ENCODE measurements around the gene PHKB. TPM values are rescaled to one million over a fixed set of nuclear protein-coding genes. Genes with fewer than 3 reads are reported as not detected.

Gene PHKB
- total RNA-seq, 1 experiment from 2014 or later: 38.8 TPM

GRCh38 chr16:47643323-47644000 is 182.3 kb downstream of the PHKB start:
- no peak overlapping the region for H3K4me2 ChIP-seq (ENCODE audit: insufficient read depth, insufficient read length, low read length)
- H4K5ac ChIP-seq (ENCODE audit: insufficient read length, low read depth, low read length): no peak overlapping the region
- no peak overlapping the region for H3K23ac ChIP-seq (ENCODE audit: insufficient read length, low read depth, low read length)
- Mint-ChIP-seq H3K36me3 (ENCODE audit: insufficient read depth in 1 of 3, low read depth in 3 of 3) (peaks cover 0 to 2% (median 2%) of the 10 kb centered on the region in 3 experiments; a peak in 3 of 7 replicates), H3K27ac (no peak overlapping the region; a peak in 2 of 7 replicates), H3K27me3 (ENCODE audit: low read depth) (no peaks in the 10 kb centered on the region), H3K4me1 (peaks cover 7 to 9% of the 10 kb centered on the region in 2 experiments), H3K4me3 (no peak overlapping the region), H3K9me3 (no peaks in the 10 kb centered on the region)
- no peak overlapping the region for H2BK12ac ChIP-seq (ENCODE audit: insufficient read length, low read depth, low read length)
- H3K79me2 ChIP-seq (ENCODE audit: insufficient read depth, low read length): no peaks in the 10 kb centered on the region
- H2AK5ac ChIP-seq (ENCODE audit: insufficient read length, low read length): no peak overlapping the region
- no peaks in the 10 kb centered on the region for H3K27me3 ChIP-seq (ENCODE audit: insufficient read depth, low read length)
- H3K4me1 ChIP-seq (ENCODE audit: insufficient read depth, low read length): no peaks in the 10 kb centered on the region
- no peak overlapping the region for H2AFZ ChIP-seq (ENCODE audit: low read length)
- no peak for TF ChIP-seq CTCF (conservative IDR thresholded peaks at IDR 0.05)
- H4K20me1 ChIP-seq (ENCODE audit: control insufficient read depth, insufficient read depth, insufficient read length): no peaks in the 10 kb centered on the region
- H2BK5ac ChIP-seq (ENCODE audit: insufficient read length, low read length): no peak overlapping the region
- H2BK15ac ChIP-seq (ENCODE audit: low read depth, low read length): no peak overlapping the region
- no peaks in the 10 kb centered on the region for H3K9me3 ChIP-seq (ENCODE audit: control insufficient read depth, low read depth, low read length)
- no peak overlapping the region for H2BK20ac ChIP-seq (ENCODE audit: low read depth, low read length, poor library complexity, severe bottlenecking)
- no CpG with 5 or more reads among the region's 4 CpGs for WGBS (ENCODE audit: extremely low coverage, insufficient read length, low lambda C conversion rate)
- H3T11ph ChIP-seq (ENCODE audit: low read length): no peak overlapping the region
- H3K27ac ChIP-seq (ENCODE audit: insufficient read length, low read depth, low read length): no peak overlapping the region
- H3K23me2 ChIP-seq (ENCODE audit: insufficient read length, low read depth, low read length, poor library complexity, severe bottlenecking): no peaks in the 10 kb centered on the region
- H3K18ac ChIP-seq (ENCODE audit: insufficient read length, low read depth, low read length): no peak overlapping the region
- no peak overlapping the region for H4K91ac ChIP-seq (ENCODE audit: insufficient read length, low read depth, low read length)
- H4K8ac ChIP-seq (replicated peaks; ENCODE audit: insufficient read length, low read depth, low read length): no peak overlapping the region
- no peak overlapping the region for H3K4ac ChIP-seq (ENCODE audit: low read depth, low read length)
- H3K79me1 ChIP-seq (ENCODE audit: insufficient read depth, low read depth, low read length, poor library complexity, severe bottlenecking): no peaks in the 10 kb centered on the region
- DNase-seq: no peak
- H3K9ac ChIP-seq (ENCODE audit: extremely low read depth, insufficient read length, low read length): no peak overlapping the region
- H2BK120ac ChIP-seq (ENCODE audit: low read depth, low read length, poor library complexity, severe bottlenecking): no peak overlapping the region
- H3K56ac ChIP-seq (ENCODE audit: insufficient read length, low read depth, low read length): no peak overlapping the region
- no peak overlapping the region for H3K14ac ChIP-seq (ENCODE audit: insufficient read depth, low read length)
